Activated naive CD4-positive, alpha-beta T cell treated with anti-CD3 and anti-CD28 coated beads for 36 hours (primary cell): ENCODE measurements around the gene APEX1. TPM values are rescaled to one million over a fixed set of nuclear protein-coding genes. Genes with fewer than 3 reads are reported as not detected.

Source experiments
- CTCF ChIA-PET: fragments of 350-600 bp; sonication (Branson Sonifier 250); formaldehyde crosslinking; loops from one replicate; lab custom pipeline; 2021; ENCODE audit warnings: antibody characterized with exemption; lab: Charles Lee
- DNase-seq: peaks from one replicate; pipeline ENCODE4 v3.0.0-alpha.2; 2020
- H3K27ac Mint-ChIP-seq: one replicate; pipeline ENCODE4 v1.8.0; 2021; ENCODE audit warnings: mild to moderate bottlenecking, mixed read lengths
- H3K27me3 Mint-ChIP-seq: one replicate; pipeline ENCODE4 v1.8.0; 2021; ENCODE audit warnings: low read depth, mixed read lengths
- H3K36me3 Mint-ChIP-seq: one replicate; pipeline ENCODE4 v1.8.0; 2021; ENCODE audit warnings: low read depth, mixed read lengths
- H3K4me1 Mint-ChIP-seq: one replicate; pipeline ENCODE4 v1.8.0; 2021; ENCODE audit warnings: low read depth, mixed read lengths
- H3K4me3 Mint-ChIP-seq: one replicate; pipeline ENCODE4 v1.8.0; 2021; ENCODE audit warnings: mild to moderate bottlenecking, moderate library complexity, mixed read lengths
- H3K9me3 Mint-ChIP-seq: one replicate; pipeline ENCODE4 v1.8.0; 2021; ENCODE audit warnings: mixed read lengths
- intact Hi-C: fragments of 100-400 bp; cut with micrococcal nuclease; formaldehyde crosslinking; loops from one replicate; pipeline ENCODE4 v1.15.1; 2023
- total RNA-seq, 2 experiments: library from RNA; stranded (reverse); gene quantifications; one replicate each; pipeline ENCODE4 v1.2.3, GENCODE V29; 2021

The APEX1 gene
- total RNA-seq, 2 experiments from 2014 or later = 187 to 190 TPM

DNA sequence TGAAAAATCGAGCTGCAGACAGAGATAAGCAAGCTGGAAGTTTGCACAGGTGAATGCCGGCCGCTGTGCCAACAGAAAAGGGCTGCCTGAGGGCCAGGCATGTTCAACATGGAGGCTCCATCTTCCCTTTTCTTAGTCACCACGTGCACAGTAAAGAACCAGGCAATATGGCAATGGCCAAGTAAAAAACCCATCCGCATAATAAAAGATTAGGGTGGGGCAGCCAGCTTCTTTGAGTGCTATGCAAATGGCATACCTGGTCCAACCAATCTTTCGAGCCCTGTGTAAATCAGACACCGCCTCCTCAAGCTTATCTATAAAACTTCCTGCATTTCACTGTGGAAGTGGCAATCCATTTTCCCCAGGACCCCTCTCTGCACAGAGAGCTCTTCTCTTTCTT lies 30.9 kb downstream of the APEX1 start:
- H3K4me3 Mint-ChIP-seq = no peak overlapping the region
- no peaks in the 10 kb centered on the region for H3K9me3 Mint-ChIP-seq
- H3K27me3 Mint-ChIP-seq = no peaks in the 10 kb centered on the region
- no peaks in the 10 kb centered on the region for H3K36me3 Mint-ChIP-seq
- CTCF ChIA-PET = no interaction called here
- no peak overlapping the region for H3K27ac Mint-ChIP-seq
- no peak for DNase-seq
- H3K4me1 Mint-ChIP-seq = peaks cover 44% of the 10 kb centered on the region
- intact Hi-C loops = no loop called here

DNA sequence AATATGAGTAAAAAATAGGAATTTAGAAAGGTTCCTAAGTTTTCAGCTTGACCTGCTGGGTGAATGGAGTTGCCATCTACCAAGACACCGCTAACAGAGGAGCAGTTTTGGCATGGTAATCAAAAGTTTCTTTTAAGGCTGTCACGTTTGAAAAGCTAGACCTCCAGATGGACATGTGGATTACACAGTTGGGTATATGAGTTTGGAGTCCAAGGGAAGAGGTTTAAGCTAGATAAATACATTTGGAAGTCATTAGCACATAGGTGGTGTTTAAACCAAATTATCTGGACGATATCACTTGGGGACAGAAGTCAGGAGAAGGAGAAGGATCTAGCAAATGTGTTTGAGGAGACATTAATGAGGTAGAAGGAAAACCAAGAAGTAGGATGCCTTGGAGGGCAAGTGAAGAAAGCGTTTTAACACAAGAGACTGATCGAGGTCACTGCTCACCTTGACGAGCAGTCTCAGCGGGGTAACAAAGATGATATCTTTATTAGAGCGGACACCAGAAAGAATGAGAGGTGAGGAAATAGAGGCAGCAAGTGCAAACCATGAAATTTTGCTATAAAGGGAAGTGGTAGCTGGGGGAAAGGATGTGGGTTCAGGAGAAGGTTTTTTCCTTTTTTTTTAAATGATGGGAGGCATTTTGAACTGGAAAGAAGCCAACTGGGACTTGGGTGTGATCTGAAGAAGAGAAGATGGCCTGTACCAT lies 31.8 kb downstream of the APEX1 start:
- H3K9me3 Mint-ChIP-seq = no peaks in the 10 kb centered on the region
- no peak for DNase-seq
- no peaks in the 10 kb centered on the region for H3K36me3 Mint-ChIP-seq
- intact Hi-C loops = no loop called here
- CTCF ChIA-PET = interaction anchor here (1.2 to 2.0 kb wide), 5 partner anchors 9 to 121 kb away, joined by 3 to 7 read pairs (median 3); partner anchors contain the start of gene PNP
- no peak overlapping the region for H3K27ac Mint-ChIP-seq
- H3K4me1 Mint-ChIP-seq = peaks cover 51% of the 10 kb centered on the region
- no peak overlapping the region for H3K4me3 Mint-ChIP-seq
- no peaks in the 10 kb centered on the region for H3K27me3 Mint-ChIP-seq

- H3K27me3 Mint-ChIP-seq = no peaks in the 10 kb centered on the region
- CTCF ChIA-PET = interaction anchor here (0.7 to 2.0 kb wide), 6 partner anchors 9 to 120 kb away, joined by 3 to 7 read pairs (median 3); partner anchors contain the start of gene PNP
- intact Hi-C loops = no loop called here
- DNase-seq = no peak
- no peak overlapping the region for H3K4me3 Mint-ChIP-seq
- H3K36me3 Mint-ChIP-seq = no peaks in the 10 kb centered on the region
- H3K27ac Mint-ChIP-seq = no peak overlapping the region
- peaks cover 52% of the 10 kb centered on the region for H3K4me1 Mint-ChIP-seq
- no peaks in the 10 kb centered on the region for H3K9me3 Mint-ChIP-seq
Observed at GRCh38 chr14:20487396-20487725, 32.3 kb downstream of the APEX1 start.

DNA sequence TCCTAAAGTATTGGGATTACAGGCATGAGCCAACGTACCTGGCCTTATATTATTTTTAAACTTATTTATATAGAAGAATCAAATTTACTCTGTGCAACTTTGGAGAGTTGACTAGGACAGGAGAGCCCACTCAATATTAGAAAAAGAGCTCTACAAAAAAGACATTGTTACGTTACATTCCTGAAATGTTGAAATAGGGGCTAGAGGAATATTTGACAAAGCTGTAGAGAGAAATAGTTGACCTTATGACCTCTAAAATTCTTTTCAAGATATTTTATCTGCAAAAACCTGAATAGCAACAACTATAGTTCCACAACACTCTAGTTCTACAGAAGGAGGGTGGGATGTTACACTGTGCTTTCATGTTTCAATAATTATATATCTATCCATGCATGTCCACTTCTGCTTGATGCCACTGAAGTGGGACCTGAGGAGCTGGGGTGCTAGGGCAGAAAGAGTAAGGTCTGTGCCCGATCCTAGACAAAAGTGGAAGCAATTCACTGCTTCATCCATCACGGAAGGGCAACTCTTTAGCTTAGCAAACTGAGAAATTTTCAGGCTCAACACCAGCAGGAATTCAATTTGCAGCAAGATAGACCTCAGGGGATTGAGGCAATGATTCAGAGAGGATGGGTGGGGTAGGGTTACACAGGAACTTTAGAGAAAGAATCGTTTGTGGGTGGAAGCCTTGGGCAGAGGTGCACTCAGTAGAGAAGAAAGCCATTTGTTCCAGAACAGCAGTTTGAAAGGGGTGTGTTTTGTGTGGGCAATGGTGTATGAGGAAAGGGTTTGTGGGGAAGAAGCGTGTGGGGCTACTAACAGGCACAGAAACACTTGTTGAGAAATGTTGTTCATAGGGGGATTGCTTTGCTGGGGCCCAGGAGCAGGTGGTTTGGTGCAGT lies 34.3 kb downstream of the APEX1 start:
- DNase-seq = no peak
- Mint-ChIP-seq H3K27ac (no peak overlapping the region), H3K36me3 (no peaks in the 10 kb centered on the region), H3K27me3 (no peaks in the 10 kb centered on the region), H3K9me3 (no peaks in the 10 kb centered on the region), H3K4me1 (peaks cover 57% of the 10 kb centered on the region), H3K4me3 (no peak overlapping the region)
- CTCF ChIA-PET = interaction anchor here (1.2 to 2.0 kb wide), 3 partner anchors 19 to 162 kb away, joined by 4 to 7 read pairs (median 6); partner anchors contain the start of gene PNP
- intact Hi-C loops = no loop called here

DNA sequence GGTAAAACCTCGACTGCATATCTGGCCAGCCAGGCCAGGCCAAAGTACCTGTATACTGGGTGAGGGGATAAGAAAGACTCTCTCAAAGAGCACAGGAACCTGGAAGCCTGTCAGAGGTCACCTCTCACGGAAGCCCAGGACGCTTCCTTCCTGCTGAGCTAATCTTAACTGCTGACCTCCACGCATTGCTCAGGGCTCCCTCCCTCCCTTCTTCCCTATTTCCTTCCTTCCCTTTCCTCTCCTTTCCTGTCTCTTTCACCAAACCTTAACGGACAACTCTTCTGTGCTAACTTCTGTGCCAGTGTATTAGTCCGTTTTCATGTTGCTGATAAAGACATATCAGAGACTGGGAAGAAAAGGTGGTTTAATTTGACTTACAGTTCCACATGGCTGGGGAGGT lies 35.5 kb downstream of the APEX1 start:
- no peaks in the 10 kb centered on the region for H3K36me3 Mint-ChIP-seq
- intact Hi-C loops = no loop called here
- H3K9me3 Mint-ChIP-seq = no peaks in the 10 kb centered on the region
- H3K27me3 Mint-ChIP-seq = no peaks in the 10 kb centered on the region
- H3K27ac Mint-ChIP-seq = peak overlapping the region; percentile 48
- CTCF ChIA-PET = interaction anchor here (1.8 kb wide), 1 partner anchor 163 kb away, joined by 6 read pairs; no protein-coding TSS in a partner anchor
- DNase-seq = no peak
- H3K4me1 Mint-ChIP-seq = peaks cover 68% of the 10 kb centered on the region
- H3K4me3 Mint-ChIP-seq = no peak overlapping the region

DNA sequence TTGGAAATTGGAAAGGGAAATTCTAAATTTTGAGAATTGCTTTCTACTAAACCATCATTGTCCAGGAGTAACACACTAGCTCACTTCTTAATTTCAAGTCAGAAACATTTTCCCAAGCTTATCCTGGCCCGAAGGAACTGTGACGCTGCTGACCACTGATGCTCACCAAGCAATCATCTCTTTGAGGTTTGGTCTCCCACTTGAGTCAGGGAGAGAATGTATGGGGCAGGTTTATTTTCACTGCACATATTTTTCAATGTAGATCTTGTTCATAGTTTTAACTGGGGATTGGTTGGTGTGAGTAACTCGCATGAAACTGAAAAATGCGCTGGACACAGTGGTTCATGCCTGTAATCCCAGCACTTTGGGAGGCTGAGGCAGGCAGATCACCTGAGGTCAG lies 37.5 kb downstream of the APEX1 start:
- intact Hi-C loops = no loop called here
- CTCF ChIA-PET = interaction anchor here (0.7 to 1.0 kb wide), 2 partner anchors 25 to 165 kb away, joined by 3 to 4 read pairs; no protein-coding TSS in a partner anchor
- Mint-ChIP-seq H3K36me3 (no peaks in the 10 kb centered on the region), H3K4me1 (peaks cover 68% of the 10 kb centered on the region), H3K27ac (no peak overlapping the region), H3K27me3 (no peaks in the 10 kb centered on the region), H3K4me3 (no peak overlapping the region), H3K9me3 (no peaks in the 10 kb centered on the region)
- DNase-seq = no peak

- CTCF ChIA-PET = interaction anchor here (0.6 kb wide), 2 partner anchors 8 to 173 kb away, joined by 3 to 4 read pairs; no protein-coding TSS in a partner anchor
- H3K27me3 Mint-ChIP-seq = no peaks in the 10 kb centered on the region
- H3K27ac Mint-ChIP-seq = peak overlapping the region; percentile 31
- no peak overlapping the region for H3K4me3 Mint-ChIP-seq
- no peak for DNase-seq
- peaks cover 62% of the 10 kb centered on the region for H3K4me1 Mint-ChIP-seq
- intact Hi-C loops = no loop called here
- H3K9me3 Mint-ChIP-seq = no peaks in the 10 kb centered on the region
- H3K36me3 Mint-ChIP-seq = no peaks in the 10 kb centered on the region
Observed at GRCh38 chr14:20493634-20494033, 38.6 kb downstream of the APEX1 start.

DNA sequence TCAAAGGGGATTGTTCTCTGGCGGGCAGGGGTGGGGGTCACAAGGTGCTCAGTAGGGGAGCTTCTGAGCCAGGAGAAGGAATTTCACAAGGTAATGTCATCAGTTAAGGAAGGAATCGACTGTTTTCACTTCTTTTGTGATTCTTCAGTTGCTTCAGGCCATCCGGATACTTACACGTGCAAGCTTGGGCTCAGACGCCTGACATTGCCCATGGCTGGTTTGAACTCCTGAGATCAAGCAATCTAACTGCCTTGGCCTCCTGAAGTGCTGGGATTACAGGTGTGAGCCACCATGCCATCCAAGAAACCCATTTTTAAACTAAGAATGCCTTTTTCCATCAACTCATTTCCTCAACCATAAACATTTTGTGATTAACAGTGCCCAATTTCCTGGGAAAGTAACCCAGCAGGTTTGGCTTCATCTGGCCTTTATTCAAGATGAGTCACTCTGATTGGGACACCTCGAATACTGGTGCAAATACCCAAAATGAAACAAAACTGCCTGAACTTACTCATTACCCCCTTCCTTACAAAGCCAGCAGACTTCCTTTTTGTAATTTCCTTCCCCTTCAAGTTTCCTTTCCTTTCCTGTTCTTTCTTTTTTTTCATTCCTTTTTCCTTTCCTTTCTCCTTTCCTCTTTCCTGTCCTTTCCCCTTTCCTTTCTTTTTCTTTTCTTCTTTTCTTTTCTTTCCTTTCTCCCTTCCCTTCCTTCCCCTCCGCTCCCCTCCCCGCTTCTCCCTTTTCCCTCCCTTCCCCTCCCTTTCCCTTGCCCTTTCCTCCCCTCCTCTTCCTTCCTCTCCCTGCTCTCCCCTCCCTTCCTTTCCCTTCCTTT lies 40.1 kb downstream of the APEX1 start:
- Mint-ChIP-seq H3K9me3 (no peaks in the 10 kb centered on the region), H3K4me3 (no peak overlapping the region), H3K4me1 (peaks cover 57% of the 10 kb centered on the region), H3K27ac (no peak overlapping the region), H3K27me3 (no peaks in the 10 kb centered on the region), H3K36me3 (no peaks in the 10 kb centered on the region)
- CTCF ChIA-PET = interaction anchor here (0.6 to 1.7 kb wide), 5 partner anchors 26 to 196 kb away, joined by 3 to 7 read pairs (median 6); partner anchors contain the start of gene PNP
- peak; percentile 19 for DNase-seq
- intact Hi-C loops = loop anchor here (1.0 kb wide), 2 partner anchors 18 to 26 kb away; partner anchors contain the start of gene PNP

GRCh38 chr14:20498622-20499021 lies 43.6 kb downstream of the APEX1 start:
- H3K4me1 Mint-ChIP-seq = peaks cover 34% of the 10 kb centered on the region
- CTCF ChIA-PET = no interaction called here
- H3K9me3 Mint-ChIP-seq = no peaks in the 10 kb centered on the region
- no peak for DNase-seq
- no peak overlapping the region for H3K4me3 Mint-ChIP-seq
- no peaks in the 10 kb centered on the region for H3K36me3 Mint-ChIP-seq
- intact Hi-C loops = no loop called here
- H3K27ac Mint-ChIP-seq = no peak overlapping the region
- H3K27me3 Mint-ChIP-seq = no peaks in the 10 kb centered on the region

- intact Hi-C loops = no loop called here
- Mint-ChIP-seq H3K4me3 (no peak overlapping the region), H3K4me1 (peaks cover 32% of the 10 kb centered on the region), H3K9me3 (no peaks in the 10 kb centered on the region), H3K27ac (no peak overlapping the region), H3K27me3 (no peaks in the 10 kb centered on the region), H3K36me3 (no peaks in the 10 kb centered on the region)
- DNase-seq = peak; percentile 45
- CTCF ChIA-PET = no interaction called here
Observed at GRCh38 chr14:20499108-20499507, 44.1 kb downstream of the APEX1 start.

DNA sequence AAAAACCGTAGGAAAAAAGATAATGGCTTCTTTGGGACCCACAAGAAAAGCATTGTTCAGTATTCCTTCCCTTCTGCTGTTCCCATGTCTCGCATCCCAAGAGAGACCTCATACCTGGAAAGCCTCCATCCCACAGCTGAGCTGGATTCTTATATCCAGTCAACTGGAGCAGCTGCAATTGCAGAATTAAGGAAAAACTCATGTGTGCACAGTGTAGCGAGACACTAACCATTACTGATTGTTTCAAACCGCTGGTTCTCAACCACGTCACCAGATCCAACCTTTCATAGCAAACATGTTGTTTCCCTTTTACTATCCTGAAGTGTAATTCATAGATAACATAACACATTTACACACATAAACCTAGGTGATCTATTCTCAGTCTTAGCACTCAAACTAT lies 44.9 kb downstream of the APEX1 start:
- Mint-ChIP-seq H3K27me3 (no peaks in the 10 kb centered on the region), H3K9me3 (no peaks in the 10 kb centered on the region), H3K36me3 (no peaks in the 10 kb centered on the region), H3K4me1 (peaks cover 27% of the 10 kb centered on the region), H3K4me3 (no peak overlapping the region), H3K27ac (no peak overlapping the region)
- no peak for DNase-seq
- intact Hi-C loops = no loop called here
- CTCF ChIA-PET = no interaction called here

DNA sequence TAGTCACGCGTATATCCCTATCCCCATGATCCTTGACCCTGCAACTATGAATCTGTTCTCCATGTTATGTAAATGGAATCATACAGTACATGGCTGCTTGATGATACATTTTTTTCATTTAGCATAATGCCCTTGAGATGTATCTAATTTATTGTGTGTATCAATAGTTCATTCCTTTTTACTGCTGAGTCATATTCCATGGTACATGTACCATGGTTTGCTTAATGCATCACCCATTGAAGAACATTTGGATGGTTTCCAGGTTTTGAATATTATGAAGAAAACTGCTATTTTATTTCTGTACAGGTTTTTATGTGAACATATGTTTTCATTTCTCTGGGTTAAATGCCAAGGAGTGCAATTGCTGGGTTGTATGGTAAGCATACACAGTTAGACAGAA lies 46.3 kb downstream of the APEX1 start:
- CTCF ChIA-PET = no interaction called here
- Mint-ChIP-seq H3K36me3 (no peaks in the 10 kb centered on the region), H3K4me1 (peaks cover 12% of the 10 kb centered on the region), H3K4me3 (no peak overlapping the region), H3K27me3 (no peaks in the 10 kb centered on the region), H3K9me3 (no peaks in the 10 kb centered on the region), H3K27ac (no peak overlapping the region)
- no peak for DNase-seq
- intact Hi-C loops = no loop called here
